ENCODE data around the gene MIDN.
"Not testable (repeated sequence)": the region's sequence is repeated elsewhere in the genome, so short reads cannot be mapped to it uniquely, and the experiment has no call there.

MIDN gene

GRCh38 chr19:1248139-1248785, at the start of gene MIDN:
Gene MIDN, plus strand, starts transcription at chr19:1248583. Its CDS starts 1,714 bp downstream, at chr19:1250297.
- DNase-seq, result no peak

- no peak for DNase-seq
These were observed 48.9 kb upstream of the MIDN start for GRCh38 chr19:1199531-1199930.

GRCh38 chr19:1200614-1201013, 47.8 kb upstream of the MIDN start:
- DNase-seq, result not testable (repeated sequence)

- peak; percentile 90 for DNase-seq
These were observed 43.0 kb upstream of the MIDN start, which contains the start of gene STK11 for GRCh38 chr19:1205114-1206099. Gene STK11, plus strand, starts transcription at chr19:1205778. Its CDS starts 1,136 bp downstream, at chr19:1206914.

GRCh38 chr19:1206150-1206863, 42.1 kb upstream of the MIDN start:
- DNase-seq, result no peak

GRCh38 chr19:1206864-1207450, 41.4 kb upstream of the MIDN start:
- no peak for DNase-seq

- DNase-seq, result not testable (repeated sequence)
These were observed 39.6 kb upstream of the MIDN start for GRCh38 chr19:1208830-1209229.

GRCh38 chr19:1210227-1210538, 38.2 kb upstream of the MIDN start:
- DNase-seq, result no peak

- no peak for DNase-seq
These were observed 36.7 kb upstream of the MIDN start for GRCh38 chr19:1211494-1212234.

- peak; percentile 59 for DNase-seq
These were observed 34.7 kb upstream of the MIDN start for GRCh38 chr19:1213391-1214286.

GRCh38 chr19:1214299-1214861, 34.0 kb upstream of the MIDN start:
- DNase-seq, result no peak

GRCh38 chr19:1214862-1215731, 33.3 kb upstream of the MIDN start:
- DNase-seq, result no peak

GRCh38 chr19:1216756-1217155, 31.6 kb upstream of the MIDN start:
- DNase-seq, result no peak

GRCh38 chr19:1217366-1217765, 31.0 kb upstream of the MIDN start:
- DNase-seq, result no peak

GRCh38 chr19:1218751-1219567, 29.4 kb upstream of the MIDN start:
- DNase-seq, result no peak

- no peak for DNase-seq
These were observed 28.5 kb upstream of the MIDN start for GRCh38 chr19:1219786-1220476.

GRCh38 chr19:1220477-1220930, 27.9 kb upstream of the MIDN start:
- DNase-seq, result no peak
